ENCODE data around the gene MAP1LC3B.

MAP1LC3B gene

DNA sequence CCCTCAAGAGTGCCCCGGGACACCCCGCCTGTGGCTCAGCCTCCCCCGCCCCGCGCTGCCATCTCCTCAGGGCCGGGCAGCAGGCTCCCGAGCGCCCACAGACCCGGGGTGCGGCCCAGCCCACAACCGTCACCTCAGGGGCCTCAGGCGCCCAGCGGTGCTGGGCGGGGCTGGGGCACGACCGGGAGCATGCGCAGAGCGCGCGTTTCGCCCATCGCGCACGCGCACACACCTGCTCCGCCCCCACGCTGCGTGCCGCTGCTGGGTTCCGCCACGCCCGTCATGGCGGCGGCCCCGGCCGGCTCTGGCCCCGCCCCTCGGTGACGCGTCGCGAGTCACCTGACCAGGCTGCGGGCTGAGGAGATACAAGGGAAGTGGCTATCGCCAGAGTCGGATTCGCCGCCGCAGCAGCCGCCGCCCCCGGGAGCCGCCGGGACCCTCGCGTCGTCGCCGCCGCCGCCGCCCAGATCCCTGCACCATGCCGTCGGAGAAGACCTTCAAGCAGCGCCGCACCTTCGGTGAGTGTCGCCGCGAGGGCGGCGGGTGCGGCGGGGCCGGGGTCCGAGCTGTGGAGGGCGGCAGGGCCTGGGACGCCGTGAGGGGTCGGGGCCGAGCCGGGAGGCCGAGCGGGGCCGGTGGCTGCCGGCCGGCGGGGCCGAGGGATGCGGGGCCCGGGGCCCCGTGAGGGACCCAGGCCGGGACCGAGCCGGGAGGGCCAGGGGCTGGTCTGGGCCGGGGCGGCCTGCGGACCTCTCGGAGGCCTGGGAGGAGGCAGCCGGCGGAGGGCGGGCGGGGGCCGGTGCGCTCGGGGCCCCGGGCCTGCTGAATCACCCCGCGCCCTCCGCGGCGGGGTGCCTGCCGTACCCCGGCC is at the start of gene MAP1LC3B:
TSS of gene MAP1LC3B (plus strand) at position 387 of the 871 bp plus-strand sequence. CDS start at position 479, 92 bp downstream.
- peak; percentile 94 for DNase-seq (ENCODE audit: extremely low read depth, low read depth)
- TF ChIP-seq, protein P1, sequence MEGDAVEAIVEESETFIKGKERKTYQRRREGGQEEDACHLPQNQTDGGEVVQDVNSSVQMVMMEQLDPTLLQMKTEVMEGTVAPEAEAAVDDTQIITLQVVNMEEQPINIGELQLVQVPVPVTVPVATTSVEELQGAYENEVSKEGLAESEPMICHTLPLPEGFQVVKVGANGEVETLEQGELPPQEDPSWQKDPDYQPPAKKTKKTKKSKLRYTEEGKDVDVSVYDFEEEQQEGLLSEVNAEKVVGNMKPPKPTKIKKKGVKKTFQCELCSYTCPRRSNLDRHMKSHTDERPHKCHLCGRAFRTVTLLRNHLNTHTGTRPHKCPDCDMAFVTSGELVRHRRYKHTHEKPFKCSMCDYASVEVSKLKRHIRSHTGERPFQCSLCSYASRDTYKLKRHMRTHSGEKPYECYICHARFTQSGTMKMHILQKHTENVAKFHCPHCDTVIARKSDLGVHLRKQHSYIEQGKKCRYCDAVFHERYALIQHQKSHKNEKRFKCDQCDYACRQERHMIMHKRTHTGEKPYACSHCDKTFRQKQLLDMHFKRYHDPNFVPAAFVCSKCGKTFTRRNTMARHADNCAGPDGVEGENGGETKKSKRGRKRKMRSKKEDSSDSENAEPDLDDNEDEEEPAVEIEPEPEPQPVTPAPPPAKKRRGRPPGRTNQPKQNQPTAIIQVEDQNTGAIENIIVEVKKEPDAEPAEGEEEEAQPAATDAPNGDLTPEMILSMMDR (IDR thresholded peaks at IDR 0.05; ENCODE audit: low read depth, low read length), result no peak

DNA sequence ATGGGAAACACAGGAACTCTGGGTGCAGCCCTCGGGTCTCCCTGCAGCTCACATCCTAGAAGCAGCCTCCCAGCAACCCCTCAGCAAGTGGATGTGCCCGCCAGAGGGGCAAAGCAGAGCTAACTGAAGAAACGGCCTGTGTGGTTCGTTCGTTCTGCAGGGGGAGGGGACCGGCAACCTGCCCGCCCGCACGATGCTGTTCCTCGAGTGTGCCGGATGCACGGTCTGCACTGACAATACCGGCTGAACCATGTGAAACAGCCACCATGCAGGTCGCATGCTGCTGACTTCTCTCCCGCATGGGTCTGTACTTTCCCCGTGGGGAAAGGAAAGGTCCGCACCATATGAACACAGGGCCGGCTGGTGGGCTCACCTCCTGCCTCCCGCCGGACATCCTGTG is 49.6 kb upstream of the MAP1LC3B start:
- no peak for DNase-seq (ENCODE audit: extremely low read depth, low read depth)
- TF ChIP-seq, protein P1 (IDR thresholded peaks at IDR 0.05; ENCODE audit: low read depth, low read length), result no peak

- no peak for DNase-seq (ENCODE audit: extremely low read depth, low read depth)
Observed at GRCh38 chr16:87342978-87343752, 49.0 kb upstream of the MAP1LC3B start.

DNA sequence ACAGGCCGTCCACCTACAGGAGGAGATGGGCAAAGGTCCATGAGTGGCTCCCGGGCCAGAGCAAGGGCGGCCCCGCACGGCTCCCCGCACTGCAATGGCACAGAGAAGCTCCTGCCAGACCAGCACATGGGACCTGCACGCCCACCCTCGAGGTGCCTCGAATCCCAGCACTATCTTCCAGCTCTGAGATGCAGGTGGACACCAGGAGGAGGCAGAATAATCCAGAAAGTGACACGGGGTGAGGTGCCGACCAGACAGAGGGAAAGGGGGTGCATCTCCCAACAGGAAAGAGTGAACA is 48.4 kb upstream of the MAP1LC3B start:
- DNase-seq (ENCODE audit: extremely low read depth, low read depth), result no peak
- TF ChIP-seq, protein P1 (IDR thresholded peaks at IDR 0.05; ENCODE audit: low read depth, low read length), result no peak

More at GRCh38 chr16:87342978-87343752, 49.0 kb upstream of the MAP1LC3B start:
- TF ChIP-seq, protein P1 (IDR thresholded peaks at IDR 0.05; ENCODE audit: low read depth, low read length), result no peak

- TF ChIP-seq, protein P1 (IDR thresholded peaks at IDR 0.05; ENCODE audit: low read depth, low read length), result no peak
- DNase-seq (ENCODE audit: extremely low read depth, low read depth), result no peak
Observed at GRCh38 chr16:87344165-87344930, 47.8 kb upstream of the MAP1LC3B start.

GRCh38 chr16:87344931-87345631 is 47.1 kb upstream of the MAP1LC3B start:
- TF ChIP-seq, protein P1 (IDR thresholded peaks at IDR 0.05; ENCODE audit: low read depth, low read length), result no peak
- no peak for DNase-seq (ENCODE audit: extremely low read depth, low read depth)

All from AG09319 (cell line).